ENCODE results near the gene HSD17B1. TPM values are rescaled to one million over a fixed set of nuclear protein-coding genes. Genes with fewer than 3 reads are reported as not detected.

The HSD17B1 gene
- total RNA-seq, 4 donors from 2014 or later = 0.33 to 0.66 (median 0.47) TPM; not detected in 1

DNA sequence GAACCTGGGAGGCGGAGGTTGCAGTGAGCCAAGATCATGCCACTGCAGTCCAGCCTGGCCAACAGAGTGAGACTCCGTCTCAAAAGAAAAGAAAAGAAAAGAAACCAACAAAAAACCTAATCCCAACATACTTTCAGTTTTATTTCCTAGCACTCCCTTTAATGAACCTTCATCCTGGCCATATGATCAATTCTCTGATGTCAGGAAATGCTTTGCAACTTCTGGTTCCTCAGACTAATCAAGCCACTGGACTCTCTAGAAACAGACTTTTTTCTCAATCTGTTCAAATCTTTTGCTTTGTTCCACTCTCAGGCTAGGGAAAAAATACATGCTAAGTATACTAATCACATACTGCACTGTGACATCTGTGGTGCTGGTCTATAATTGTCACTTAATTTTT lies 38.2 kb downstream of the HSD17B1 start:
- intact Hi-C loops (cut with DNase I; ENCODE audit: low total_unique reads) = no loop called here
- no peaks in the 10 kb centered on the region for H3K27me3 ChIP-seq
- DNase-seq (no peak), ATAC-seq (no peak)
- H3K4me3 ChIP-seq = no peak overlapping the region
- no peak overlapping the region for H3K27ac ChIP-seq
- in situ Hi-C loops (cut with MboI; ENCODE audit: low sequenced_read_pairs in 4 of 4) = loop anchor here in 2 of 4 donors (25.0 kb wide), 2 partner anchors 96 to 171 kb away; partner anchors contain the start of genes CCR10 (in 2 of the 2), CNTNAP1 (in 2 of the 2), PLEKHH3 (in 2 of the 2) and RAMP2 (in 1 of the 2)
- no peaks in the 10 kb centered on the region for H3K9me3 ChIP-seq
- TF ChIP-seq, protein P1, sequence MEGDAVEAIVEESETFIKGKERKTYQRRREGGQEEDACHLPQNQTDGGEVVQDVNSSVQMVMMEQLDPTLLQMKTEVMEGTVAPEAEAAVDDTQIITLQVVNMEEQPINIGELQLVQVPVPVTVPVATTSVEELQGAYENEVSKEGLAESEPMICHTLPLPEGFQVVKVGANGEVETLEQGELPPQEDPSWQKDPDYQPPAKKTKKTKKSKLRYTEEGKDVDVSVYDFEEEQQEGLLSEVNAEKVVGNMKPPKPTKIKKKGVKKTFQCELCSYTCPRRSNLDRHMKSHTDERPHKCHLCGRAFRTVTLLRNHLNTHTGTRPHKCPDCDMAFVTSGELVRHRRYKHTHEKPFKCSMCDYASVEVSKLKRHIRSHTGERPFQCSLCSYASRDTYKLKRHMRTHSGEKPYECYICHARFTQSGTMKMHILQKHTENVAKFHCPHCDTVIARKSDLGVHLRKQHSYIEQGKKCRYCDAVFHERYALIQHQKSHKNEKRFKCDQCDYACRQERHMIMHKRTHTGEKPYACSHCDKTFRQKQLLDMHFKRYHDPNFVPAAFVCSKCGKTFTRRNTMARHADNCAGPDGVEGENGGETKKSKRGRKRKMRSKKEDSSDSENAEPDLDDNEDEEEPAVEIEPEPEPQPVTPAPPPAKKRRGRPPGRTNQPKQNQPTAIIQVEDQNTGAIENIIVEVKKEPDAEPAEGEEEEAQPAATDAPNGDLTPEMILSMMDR (IDR thresholded peaks at IDR 0.05 in 4 of 5, conservative IDR thresholded peaks at IDR 0.05 in 1 of 5) = no peak
- no peak for TF ChIP-seq POLR2A (IDR thresholded peaks at IDR 0.05)
- H3K36me3 ChIP-seq = peaks cover 0 to 60% of the 10 kb centered on the region in 2 donors
- H3K4me1 ChIP-seq = peaks cover 14 to 22% of the 10 kb centered on the region in 2 donors

DNA sequence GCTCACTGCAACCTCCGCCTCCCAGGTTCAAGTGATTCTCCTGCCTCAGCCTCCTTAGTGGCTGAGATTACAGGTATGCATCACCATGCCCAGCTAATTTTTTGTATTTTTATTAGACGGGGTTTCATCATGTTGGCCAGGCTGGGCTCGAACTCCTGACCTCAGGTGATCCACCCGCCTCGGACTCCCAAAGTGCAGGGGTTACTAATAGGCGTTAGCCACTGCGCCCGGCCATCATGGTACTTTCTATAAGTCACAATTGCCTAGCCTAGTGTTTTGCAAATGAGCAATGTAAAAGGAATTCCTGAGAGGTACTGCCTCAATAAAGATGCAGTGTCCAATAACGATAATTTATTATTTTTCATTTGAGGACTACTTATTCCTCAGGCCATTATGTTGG lies 38.7 kb downstream of the HSD17B1 start:
- Histone ChIP-seq H3K9me3 (no peaks in the 10 kb centered on the region), H3K27me3 (no peaks in the 10 kb centered on the region), H3K27ac (no peak overlapping the region), H3K36me3 (peaks cover 0 to 55% of the 10 kb centered on the region in 2 donors), H3K4me3 (no peak overlapping the region), H3K4me1 (peaks cover 14 to 17% of the 10 kb centered on the region in 2 donors)
- DNase-seq (no peak), ATAC-seq (no peak)
- intact Hi-C loops (cut with DNase I; ENCODE audit: low total_unique reads) (no loop called here), in situ Hi-C loops (cut with MboI; ENCODE audit: low sequenced_read_pairs in 4 of 4) (loop anchor here in 2 of 4 donors (25.0 kb wide), 2 partner anchors 96 to 171 kb away; partner anchors contain the start of genes CCR10 (in 2 of the 2), CNTNAP1 (in 2 of the 2), PLEKHH3 (in 2 of the 2) and RAMP2 (in 1 of the 2))
- TF ChIP-seq POLR2A (IDR thresholded peaks at IDR 0.05) = no peak
- TF ChIP-seq, protein P1 (IDR thresholded peaks at IDR 0.05 in 4 of 5, conservative IDR thresholded peaks at IDR 0.05 in 1 of 5) = no peak

DNA sequence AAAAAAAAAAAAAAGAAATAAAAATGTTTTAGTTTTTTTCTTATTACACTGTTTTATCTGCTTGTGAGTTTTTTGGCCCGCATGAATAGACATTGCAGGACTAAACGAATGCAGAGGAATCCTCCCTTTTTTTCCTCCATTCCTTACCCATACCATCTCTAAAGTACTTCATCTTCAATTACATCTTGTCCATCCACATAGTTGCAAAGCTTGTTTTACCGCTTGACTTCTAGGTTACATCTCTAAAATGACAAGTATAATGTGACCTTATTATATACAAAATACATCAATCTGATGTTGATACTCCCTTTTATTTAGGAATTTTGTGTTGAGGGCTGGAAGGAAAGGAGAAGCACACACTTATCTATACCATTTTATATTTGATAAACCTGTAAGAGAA lies 43.7 kb downstream of the HSD17B1 start:
- ATAC-seq = no peak
- in situ Hi-C loops (cut with MboI; ENCODE audit: low sequenced_read_pairs in 4 of 4) = loop anchor here in 2 of 4 donors (25.0 kb wide), 2 partner anchors 91 to 166 kb away; partner anchors contain the start of genes CCR10 (in 2 of the 2), CNTNAP1 (in 2 of the 2), PLEKHH3 (in 2 of the 2) and RAMP2 (in 1 of the 2)

DNA sequence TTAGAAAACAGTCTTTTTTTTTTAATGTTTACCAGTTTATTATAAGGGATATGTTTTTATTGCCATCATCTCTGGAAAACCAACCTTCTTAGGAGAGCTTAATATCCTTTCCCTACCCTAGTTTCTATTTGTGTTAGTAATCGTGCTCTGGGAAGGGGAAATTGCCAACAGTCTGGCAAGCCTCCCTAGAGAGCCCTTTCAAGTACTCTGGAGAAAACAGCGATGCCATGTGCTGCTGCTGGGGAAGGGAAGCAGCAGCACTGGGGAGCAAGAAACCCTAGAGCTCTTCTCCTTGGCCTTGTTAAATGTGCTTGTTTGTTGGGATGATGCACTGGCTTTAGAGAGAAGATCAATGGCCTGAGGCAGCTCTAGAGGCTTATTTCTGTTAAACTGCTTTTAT lies 46.2 kb downstream of the HSD17B1 start:
- no peaks in the 10 kb centered on the region for H3K9me3 ChIP-seq
- in situ Hi-C loops (cut with MboI; ENCODE audit: low sequenced_read_pairs in 4 of 4) (loop anchor here in 2 of 4 donors (25.0 kb wide), 2 partner anchors 88 to 163 kb away; partner anchors contain the start of genes CCR10 (in 2 of the 2), CNTNAP1 (in 2 of the 2), PLEKHH3 (in 2 of the 2) and RAMP2 (in 1 of the 2)), intact Hi-C loops (cut with DNase I; ENCODE audit: low total_unique reads) (no loop called here)
- ATAC-seq (peak; percentile 75 to 82), DNase-seq (peak; percentile 23 to 45)
- no peaks in the 10 kb centered on the region for H3K36me3 ChIP-seq
- peaks cover 15 to 20% of the 10 kb centered on the region in 2 donors for H3K4me1 ChIP-seq
- no peak overlapping the region for H3K4me3 ChIP-seq
- TF ChIP-seq, protein P1 (IDR thresholded peaks at IDR 0.05 in 4 of 5, conservative IDR thresholded peaks at IDR 0.05 in 1 of 5) = no peak
- no peak for TF ChIP-seq POLR2A (IDR thresholded peaks at IDR 0.05)
- H3K27me3 ChIP-seq = no peaks in the 10 kb centered on the region
- H3K27ac ChIP-seq = peak overlapping the region; percentile 32 to 57 (median 42)

More for the DNA sequence above, 43.7 kb downstream of the HSD17B1 start:
- Histone ChIP-seq H3K9me3 (no peaks in the 10 kb centered on the region), H3K4me3 (no peak overlapping the region), H3K27ac (no peak overlapping the region), H3K36me3 (peaks cover 0 to 9% of the 10 kb centered on the region in 2 donors), H3K27me3 (no peaks in the 10 kb centered on the region), H3K4me1 (peaks cover 15 to 20% of the 10 kb centered on the region in 2 donors)
- intact Hi-C loops (cut with DNase I; ENCODE audit: low total_unique reads) = no loop called here
- no peak for DNase-seq
- TF ChIP-seq, protein P1 (IDR thresholded peaks at IDR 0.05 in 4 of 5, conservative IDR thresholded peaks at IDR 0.05 in 1 of 5) = no peak
- TF ChIP-seq POLR2A (IDR thresholded peaks at IDR 0.05) = no peak
